HEK293 (cell line): ENCODE results near the gene SLC8A1.

Experiments
- ATF2 ChIP-seq: fragments of 450-650 bp; formaldehyde crosslinking; IDR thresholded peaks from 2 replicates; pipeline ENCODE4 v1.5.1; 2016; ENCODE audit warnings: missing biosample characterization, missing genetic modification characterization, low read depth
- CTCF ChIP-seq: fragments of 450-650 bp; formaldehyde crosslinking; IDR thresholded peaks from 2 replicates; pipeline ENCODE4 v1.5.1; 2016; ENCODE audit warnings: missing biosample characterization, missing genetic modification characterization
- PATZ1 ChIP-seq: fragments of 450-650 bp; formaldehyde crosslinking; IDR thresholded peaks from 2 replicates; pipeline ENCODE4 v1.5.1; 2016; ENCODE audit warnings: missing biosample characterization, missing genetic modification characterization
- ZBTB10 ChIP-seq: fragments of 450-650 bp; formaldehyde crosslinking; IDR thresholded peaks from 2 replicates; pipeline ENCODE4 v1.5.1; 2016; ENCODE audit warnings: missing biosample characterization, missing genetic modification characterization
- ZBTB7A ChIP-seq: fragments of 450-650 bp; formaldehyde crosslinking; IDR thresholded peaks from 2 replicates; pipeline ENCODE4 v1.5.1; 2016; ENCODE audit warnings: low read depth, missing biosample characterization, missing genetic modification characterization
- ZNF121 ChIP-seq: fragments of 450-650 bp; formaldehyde crosslinking; IDR thresholded peaks from 2 replicates; pipeline ENCODE4 v1.5.1; 2016; ENCODE audit warnings: missing biosample characterization, missing genetic modification characterization
- ZNF132 ChIP-seq: fragments of 450-650 bp; formaldehyde crosslinking; IDR thresholded peaks from 2 replicates; pipeline ENCODE4 v1.5.1; 2017; ENCODE audit warnings: missing biosample characterization, missing genetic modification characterization, borderline replicate concordance
- ZNF174 ChIP-seq: fragments of 450-650 bp; formaldehyde crosslinking; IDR thresholded peaks from 2 replicates; pipeline ENCODE4 v1.5.0; 2017; ENCODE audit warnings: missing biosample characterization, mild to moderate bottlenecking, missing genetic modification characterization
- ZNF18 ChIP-seq: fragments of 450-650 bp; formaldehyde crosslinking; IDR thresholded peaks from 2 replicates; pipeline ENCODE4 v1.5.1; 2016; ENCODE audit warnings: missing biosample characterization, missing genetic modification characterization
- ZNF610 ChIP-seq: fragments of 450-650 bp; formaldehyde crosslinking; IDR thresholded peaks from 2 replicates; pipeline ENCODE4 v1.5.1; 2016; ENCODE audit warnings: missing biosample characterization, missing genetic modification characterization, borderline replicate concordance
- ZNF670 ChIP-seq: fragments of 450-650 bp; formaldehyde crosslinking; IDR thresholded peaks from 2 replicates; pipeline ENCODE4 v1.5.1; 2016; ENCODE audit warnings: missing biosample characterization, missing genetic modification characterization, low read depth
- ZSCAN30 ChIP-seq: fragments of 450-650 bp; IDR thresholded peaks from 2 replicates; pipeline ENCODE4 v1.5.1; 2018; ENCODE audit warnings: missing biosample characterization, mild to moderate bottlenecking, missing genetic modification characterization, moderate library complexity
- ZXDB ChIP-seq: fragments of 450-650 bp; formaldehyde crosslinking; IDR thresholded peaks from 2 replicates; pipeline ENCODE4 v1.5.1; 2016; ENCODE audit warnings: missing biosample characterization, missing genetic modification characterization

- TF ChIP-seq ZNF610 (tag by site-specific recombination) (no peak), ZNF174 (tag by site-specific recombination) (no peak), ZNF132 (tag by site-specific recombination) (no peak), CTCF (no peak), ZNF670 (tag by site-specific recombination) (no peak), ATF2 (tag by site-specific recombination) (no peak), PATZ1 (tag by site-specific recombination) (no peak), ZXDB (tag by site-specific recombination) (no peak), ZNF121 (tag by site-specific recombination) (no peak), ZSCAN30 (tag by site-specific recombination) (no peak), ZBTB10 (tag by site-specific recombination) (no peak), ZBTB7A (tag by site-specific recombination) (no peak), ZNF18 (tag by site-specific recombination) (no peak)
Observed at GRCh38 chr2:40409734-40410133, 42.2 kb downstream of the SLC8A1 start.
